ENCODE results near the gene ATF6. TPM values are rescaled to one million over a fixed set of nuclear protein-coding genes. Genes with fewer than 3 reads are reported as not detected.

ATF6 gene
- total and polyA plus RNA-seq, 2 of the 8 experiments (the other 6 are each of a cell fraction or from before 2014, with no cell fraction given), result 4.6 to 10.0 TPM

- TF ChIP-seq SP1 (IDR thresholded peaks at IDR 0.05; ENCODE audit: low read depth, low read length), result no peak
- TF ChIP-seq RFX5 (IDR thresholded peaks at IDR 0.05; ENCODE audit: borderline replicate concordance, low read depth, low read length), result no peak
- TF ChIP-seq SIX5 (IDR thresholded peaks at IDR 0.05; ENCODE audit: low read depth, low read length), result no peak
- TF ChIP-seq EGR1 (IDR thresholded peaks at IDR 0.05; ENCODE audit: borderline replicate concordance, low read depth, low read length), result no peak
Measured at GRCh38 chr1:161720956-161721737, 45.0 kb upstream of the ATF6 start, which contains the start of gene FCRLB (continued).

All from H1 (cell line).